OCI-LY1 (cell line): ENCODE data around the gene CCDC117.

Source experiments
- H2AFZ ChIP-seq: fragments of 200-600 bp; sonication (generic), shearing (Covaris generic); 2 replicates; pipeline ENCODE4 v1.6.0; 2014; ENCODE audit warnings: antibody characterized with exemption, mild to moderate bottlenecking, low read length
- H3F3A ChIP-seq: fragments of 200-600 bp; sonication (generic), shearing (Covaris generic); 2 replicates; pipeline ENCODE4 v1.6.0; 2014; ENCODE audit warnings: mild to moderate bottlenecking, antibody characterized with exemption, low read length, moderate library complexity; ENCODE audit not compliant: insufficient read depth
- H3K27ac ChIP-seq: fragments of 200-600 bp; sonication (generic); 2 replicates; pipeline ENCODE4 v1.5.1; 2014; ENCODE audit warnings: low read length, mixed run types, mild to moderate bottlenecking, low read depth; ENCODE audit not compliant: poor library complexity, severe bottlenecking
- H3K27me3 ChIP-seq: fragments of 200-600 bp; sonication (generic); 2 replicates; pipeline ENCODE4 v1.6.0; 2014; ENCODE audit warnings: antibody characterized with exemption, mild to moderate bottlenecking, low read length, moderate library complexity; ENCODE audit not compliant: insufficient read depth
- H3K36me3 ChIP-seq: fragments of 200-600 bp; sonication (generic); 2 replicates; pipeline ENCODE4 v1.6.1; 2014; ENCODE audit warnings: mild to moderate bottlenecking, antibody characterized with exemption, low read length, moderate library complexity, mixed read lengths; ENCODE audit not compliant: insufficient read depth
- H3K4me1 ChIP-seq: fragments of 200-600 bp; sonication (generic); 2 replicates; pipeline ENCODE4 v1.5.1; 2014; ENCODE audit warnings: mild to moderate bottlenecking, low read length, moderate library complexity; ENCODE audit not compliant: insufficient read depth, severe bottlenecking
- H3K4me2 ChIP-seq: fragments of 200-600 bp; sonication (generic), shearing (Covaris generic); 2 replicates; pipeline ENCODE4 v1.6.1; 2014; ENCODE audit warnings: low read length
- H3K4me3 ChIP-seq: fragments of 200-600 bp; sonication (generic); 2 replicates; pipeline ENCODE4 v1.5.1; 2014; ENCODE audit warnings: low read length, low read depth, mild to moderate bottlenecking, mixed read lengths; ENCODE audit not compliant: poor library complexity, severe bottlenecking
- H3K79me2 ChIP-seq: fragments of 200-600 bp; shearing (Covaris generic); 2 replicates; pipeline ENCODE4 v1.6.1; 2016; ENCODE audit warnings: mixed run types, low read length, mixed read lengths; ENCODE audit not compliant: insufficient read depth
- H3K9ac ChIP-seq: fragments of 200-600 bp; sonication (generic), shearing (Covaris generic); 2 replicates; pipeline ENCODE4 v1.6.1; 2014; ENCODE audit warnings: mild to moderate bottlenecking, low read length, mixed read lengths
- H3K9me2 ChIP-seq: fragments of 200-600 bp; sonication (generic), shearing (Covaris generic); 2 replicates; pipeline ENCODE4 v1.6.1; 2014; ENCODE audit warnings: low read depth, mild to moderate bottlenecking, low read length, mixed read lengths
- H3K9me3 ChIP-seq: fragments of 200-600 bp; shearing (Covaris generic); 2 replicates; pipeline ENCODE4 v1.6.1; 2014; ENCODE audit warnings: low read length, mixed read lengths
- H4K20me1 ChIP-seq: fragments of 200-600 bp; sonication (generic), shearing (Covaris generic); 2 replicates; pipeline ENCODE4 v1.6.0; 2016; ENCODE audit warnings: mild to moderate bottlenecking, low read length; ENCODE audit not compliant: insufficient read depth
- EZH2 ChIP-seq: fragments of 200-600 bp; sonication (generic), shearing (Covaris generic); IDR thresholded peaks from 2 replicates; pipeline ENCODE4 v1.8.0; 2017; ENCODE audit warnings: borderline replicate concordance, mixed run types, mild to moderate bottlenecking, antibody characterized with exemption, low read length, moderate library complexity, mixed read lengths
- TF ChIP-seq, protein P1 (sequence below): fragments of 200-600 bp; sonication (generic), shearing (Covaris generic); IDR thresholded peaks from 2 replicates; pipeline ENCODE4 v1.5.1; 2017; ENCODE audit warnings: mild to moderate bottlenecking, antibody characterized with exemption, low read length, moderate library complexity, mixed read lengths

CCDC117 gene

DNA sequence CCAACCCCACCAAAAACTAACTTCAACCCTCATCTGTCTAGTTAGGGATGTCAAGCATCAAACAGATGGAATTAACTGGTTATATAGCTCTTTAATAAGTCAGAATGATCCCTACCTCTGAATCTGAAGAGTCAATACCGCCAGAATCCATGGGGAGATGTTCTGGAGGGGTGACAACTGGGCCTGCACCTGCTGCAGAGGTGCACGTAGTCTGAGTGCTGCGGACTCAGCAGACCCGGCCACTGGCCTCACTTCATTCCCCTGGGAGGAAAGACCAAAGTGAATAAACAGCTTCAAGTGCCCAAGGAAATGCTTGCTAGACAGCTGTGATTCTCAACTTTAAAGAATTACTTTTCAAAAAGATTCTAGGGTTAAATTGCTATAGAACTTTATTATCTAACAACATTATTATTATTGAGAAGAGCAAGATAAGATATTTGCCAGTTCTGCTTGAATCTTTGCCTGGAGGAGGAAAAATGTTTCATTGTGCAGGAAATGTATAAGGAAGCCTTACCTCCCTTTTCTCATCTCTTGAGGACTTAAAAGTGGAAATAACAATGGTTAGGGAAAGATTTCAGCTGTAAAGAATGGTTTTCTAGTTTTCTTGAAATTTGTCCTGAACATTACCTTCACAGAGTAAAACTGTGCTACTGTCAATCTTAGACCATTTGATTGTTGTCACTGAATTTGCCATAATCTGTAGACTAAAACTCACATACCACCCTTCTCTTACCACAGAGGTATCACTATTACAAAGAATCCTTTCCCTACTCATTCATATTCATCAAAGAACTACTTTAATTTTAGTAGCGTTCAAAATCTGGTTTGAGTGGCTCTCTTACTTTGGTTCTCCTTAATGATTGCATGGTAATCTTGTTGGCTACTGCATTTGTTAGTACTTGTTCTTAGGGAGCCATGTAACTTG, 23.7 kb downstream of the CCDC117 start:
- H3K9me3 ChIP-seq = no peaks in the 10 kb centered on the region
- H3K36me3 ChIP-seq = peaks cover 39% of the 10 kb centered on the region
- no peak overlapping the region for H3K4me2 ChIP-seq
- no peak for TF ChIP-seq EZH2
- TF ChIP-seq, protein P1, sequence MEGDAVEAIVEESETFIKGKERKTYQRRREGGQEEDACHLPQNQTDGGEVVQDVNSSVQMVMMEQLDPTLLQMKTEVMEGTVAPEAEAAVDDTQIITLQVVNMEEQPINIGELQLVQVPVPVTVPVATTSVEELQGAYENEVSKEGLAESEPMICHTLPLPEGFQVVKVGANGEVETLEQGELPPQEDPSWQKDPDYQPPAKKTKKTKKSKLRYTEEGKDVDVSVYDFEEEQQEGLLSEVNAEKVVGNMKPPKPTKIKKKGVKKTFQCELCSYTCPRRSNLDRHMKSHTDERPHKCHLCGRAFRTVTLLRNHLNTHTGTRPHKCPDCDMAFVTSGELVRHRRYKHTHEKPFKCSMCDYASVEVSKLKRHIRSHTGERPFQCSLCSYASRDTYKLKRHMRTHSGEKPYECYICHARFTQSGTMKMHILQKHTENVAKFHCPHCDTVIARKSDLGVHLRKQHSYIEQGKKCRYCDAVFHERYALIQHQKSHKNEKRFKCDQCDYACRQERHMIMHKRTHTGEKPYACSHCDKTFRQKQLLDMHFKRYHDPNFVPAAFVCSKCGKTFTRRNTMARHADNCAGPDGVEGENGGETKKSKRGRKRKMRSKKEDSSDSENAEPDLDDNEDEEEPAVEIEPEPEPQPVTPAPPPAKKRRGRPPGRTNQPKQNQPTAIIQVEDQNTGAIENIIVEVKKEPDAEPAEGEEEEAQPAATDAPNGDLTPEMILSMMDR = no peak
- no peak overlapping the region for H2AFZ ChIP-seq
- no peaks in the 10 kb centered on the region for H3K79me2 ChIP-seq
- H3K4me1 ChIP-seq = peaks cover 42% of the 10 kb centered on the region
- H3F3A ChIP-seq = no peaks in the 10 kb centered on the region
- no peak overlapping the region for H3K9ac ChIP-seq
- no peaks in the 10 kb centered on the region for H3K9me2 ChIP-seq
- H3K4me3 ChIP-seq = no peak overlapping the region
- no peak overlapping the region for H3K27ac ChIP-seq
- no peaks in the 10 kb centered on the region for H4K20me1 ChIP-seq
- H3K27me3 ChIP-seq = no peaks in the 10 kb centered on the region

DNA sequence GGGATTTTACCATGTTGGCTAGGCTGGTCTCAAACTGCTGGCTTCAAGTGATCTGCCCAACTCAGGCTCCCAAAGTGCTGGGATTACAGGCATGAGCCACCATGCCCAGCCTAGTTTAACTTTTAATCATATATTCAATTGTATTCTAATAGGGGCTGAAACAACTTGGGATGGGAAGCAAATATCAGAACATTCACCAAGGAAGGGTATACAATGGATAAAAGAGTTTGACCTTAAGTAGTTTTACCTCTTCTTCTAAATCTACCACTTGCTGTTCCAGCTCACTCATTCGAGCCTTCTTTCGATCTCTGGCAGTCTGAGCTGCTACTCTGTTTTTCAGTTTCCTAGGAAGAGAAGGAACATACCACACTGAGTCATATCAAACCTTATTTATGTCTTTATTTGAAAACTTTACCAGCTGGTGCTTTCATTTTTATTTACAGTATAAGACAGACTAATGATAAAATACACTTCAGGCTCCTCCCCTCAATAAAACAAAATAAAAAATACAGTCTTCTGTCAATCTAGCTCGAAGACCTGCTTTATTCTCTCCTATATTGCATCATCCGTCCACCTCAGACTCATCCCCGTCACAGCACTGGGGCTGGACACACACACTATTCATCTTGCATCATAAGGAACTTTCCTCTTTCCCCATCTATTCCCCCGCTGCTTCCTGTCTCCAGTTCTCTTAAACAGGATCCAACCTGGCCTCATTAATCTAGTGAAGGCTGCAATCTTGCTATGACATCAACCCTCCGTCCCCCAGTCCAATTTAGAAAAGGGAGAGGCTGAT, 26.5 kb downstream of the CCDC117 start:
- peak overlapping the region; percentile 80; the same call in 1 of the 2 replicates for H3K9ac ChIP-seq
- peaks cover 7% of the 10 kb centered on the region; the same call in 1 of the 2 replicates for H3K27me3 ChIP-seq
- TF ChIP-seq, protein P1 = no peak
- TF ChIP-seq EZH2 = no peak
- no peaks in the 10 kb centered on the region for H4K20me1 ChIP-seq
- no peaks in the 10 kb centered on the region; the same call in 1 of the 2 replicates for H3F3A ChIP-seq
- H3K36me3 ChIP-seq = peaks cover 35% of the 10 kb centered on the region
- H3K9me2 ChIP-seq = no peaks in the 10 kb centered on the region
- H3K27ac ChIP-seq = no peak overlapping the region
- no peaks in the 10 kb centered on the region for H3K9me3 ChIP-seq
- peak overlapping the region; percentile 71 for H3K4me2 ChIP-seq
- H3K79me2 ChIP-seq = no peaks in the 10 kb centered on the region
- peak overlapping the region; percentile 88 for H3K4me3 ChIP-seq
- no peak overlapping the region for H2AFZ ChIP-seq
- H3K4me1 ChIP-seq = peaks cover 35% of the 10 kb centered on the region

DNA sequence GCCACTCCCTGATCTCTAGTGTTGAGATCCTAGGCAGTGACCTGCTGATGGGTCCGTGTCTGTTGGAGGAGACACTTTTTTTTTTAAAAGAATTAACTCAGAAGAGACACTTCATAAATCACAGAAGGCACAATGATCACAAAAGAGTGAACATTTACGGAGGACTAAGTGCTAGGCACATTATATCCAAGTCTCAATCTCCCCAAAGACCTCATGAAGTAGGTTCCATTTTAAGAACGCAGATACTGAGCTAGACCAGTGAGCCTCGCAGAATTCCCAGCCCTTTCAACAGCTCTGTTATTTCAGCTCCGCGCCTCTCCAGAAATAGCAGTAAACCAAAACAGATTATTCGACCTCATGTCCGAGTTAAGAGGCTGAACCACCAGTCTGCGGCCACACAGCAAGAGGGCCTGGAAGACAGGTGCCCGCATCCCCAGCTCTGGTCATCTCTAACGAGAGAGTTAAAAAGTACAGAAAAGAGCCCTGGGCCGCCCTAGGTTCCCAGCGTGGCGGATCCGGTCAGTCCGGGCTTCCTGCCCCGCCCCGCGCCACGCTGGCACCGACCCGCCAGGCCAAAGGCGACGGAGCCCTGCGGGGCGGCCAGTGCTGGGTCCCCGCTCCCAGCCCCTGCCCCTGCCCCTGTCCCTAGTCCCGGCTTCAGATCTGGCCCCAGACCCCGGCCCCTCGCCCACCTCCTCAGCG, 27.3 kb downstream of the CCDC117 start:
- H3F3A ChIP-seq = no peaks in the 10 kb centered on the region; the same call in 1 of the 2 replicates
- TF ChIP-seq, protein P1 = no peak
- peak overlapping the region; percentile 88 for H3K4me3 ChIP-seq
- H3K4me1 ChIP-seq = peaks cover 35% of the 10 kb centered on the region
- H3K4me2 ChIP-seq = peak overlapping the region; percentile 71
- H3K27ac ChIP-seq = no peak overlapping the region
- H3K9me3 ChIP-seq = no peaks in the 10 kb centered on the region
- no peak overlapping the region for H2AFZ ChIP-seq
- H3K79me2 ChIP-seq = no peaks in the 10 kb centered on the region
- peak overlapping the region; percentile 80 for H3K9ac ChIP-seq
- no peaks in the 10 kb centered on the region for H3K9me2 ChIP-seq
- peaks cover 27% of the 10 kb centered on the region for H3K36me3 ChIP-seq
- peaks cover 7% of the 10 kb centered on the region; the same call in 1 of the 2 replicates for H3K27me3 ChIP-seq
- no peaks in the 10 kb centered on the region for H4K20me1 ChIP-seq
